GM12878 (cell line): ENCODE results near the gene HINT2. TPM values are rescaled to one million over a fixed set of nuclear protein-coding genes. Genes with fewer than 3 reads are reported as not detected.

Experiments
- ATAC-seq: fragments of 200-7000 bp; cut with Tn5 transposase; 3 replicates; pipeline ENCODE4 v1.9.1; 2020; ENCODE audit warnings: mild to moderate bottlenecking, moderate library complexity
- BruUV-seq: library from RNA; stranded (reverse); fragments of 400-500 nt; replicated peaks from 2 replicates; lab custom pipeline; 2021; lab: Mats Ljungman, UMichigan
- CTCF ChIA-PET: fragments of 300-600 bp; sonication (Branson Sonifier 250); formaldehyde crosslinking; extraction: SDS; loops from one replicate; lab custom pipeline; 2021; ENCODE audit warnings: inconsistent platforms; lab: Yijun Ruan, JAX
- POLR2A ChIA-PET: fragments of 350-600 bp; formaldehyde crosslinking; extraction: SDS; loops from one replicate; lab custom pipeline; 2021; ENCODE audit warnings: inconsistent platforms; lab: Charles Lee
- RAD21 ChIA-PET: fragments of 300-600 bp; sonication (Branson Sonifier 250); formaldehyde crosslinking; loops from one replicate; lab custom pipeline; 2023; ENCODE audit warnings: antibody characterized with exemption; ENCODE audit not compliant: unreplicated experiment; lab: Charles Lee
- SMC1A ChIA-PET: fragments of 300-600 bp; sonication (Branson Sonifier 250); formaldehyde crosslinking; loops from one replicate; lab custom pipeline; 2023; ENCODE audit not compliant: unreplicated experiment, uncharacterized antibody; lab: Charles Lee
- DNase-seq: peaks from one replicate; pipeline ENCODE4 v3.0.0-alpha.2; 2011; ENCODE audit warnings: low read depth, low spot score
- FAIRE-seq: peaks from 3 replicates; lab custom pipeline; 2011; peaks lifted over from hg19 to GRCh38; lab: Jason Lieb, UNC
- H2AFZ ChIP-seq: 2 replicates; pipeline ENCODE4 v1.6.0; 2011; ENCODE audit warnings: low read depth, low read length, control low read depth; ENCODE audit not compliant: control insufficient read depth
- H3K27ac ChIP-seq: 2 replicates; pipeline ENCODE4 v1.5.1; 2011; ENCODE audit warnings: control low read depth; ENCODE audit not compliant: control insufficient read depth, insufficient read depth
- H3K27me3 ChIP-seq, 2 experiments: replicated peaks in 1 of 2; 2 replicates each; pipeline versions ENCODE4 v1.6.0 to v1.6.1; 2011; ENCODE audit warnings: low read length in 1 of 2; ENCODE audit not compliant: control insufficient read depth in 2 of 2, insufficient read depth in 2 of 2
- H3K36me3 ChIP-seq, 2 experiments: 2 replicates each; pipeline ENCODE4 v1.5.1; 2011; ENCODE audit warnings: low read length in 1 of 2; ENCODE audit not compliant: control insufficient read depth in 2 of 2, insufficient read depth in 2 of 2
- H3K4me1 ChIP-seq: 2 replicates; pipeline ENCODE4 v1.6.1; 2011; ENCODE audit warnings: mild to moderate bottlenecking, low read length, moderate library complexity, mixed read lengths; ENCODE audit not compliant: control insufficient read depth, insufficient read depth
- H3K4me2 ChIP-seq: 2 replicates; pipeline ENCODE4 v1.6.0; 2011; ENCODE audit warnings: control low read depth; ENCODE audit not compliant: control insufficient read depth, insufficient read depth
- H3K4me3 ChIP-seq: fragments of 200-600 bp; sonication (generic); 2 replicates; pipeline ENCODE4 v1.5.1; 2016
- H3K79me2 ChIP-seq: 2 replicates; pipeline ENCODE4 v1.6.0; 2011; ENCODE audit warnings: low read length; ENCODE audit not compliant: control insufficient read depth, insufficient read depth
- H3K9ac ChIP-seq: 2 replicates; pipeline ENCODE4 v1.8.0; 2011; ENCODE audit warnings: low read length, control low read depth, mixed read lengths; ENCODE audit not compliant: control insufficient read depth, insufficient read depth
- H3K9me3 ChIP-seq: replicated peaks from 3 replicates; pipeline ENCODE4 v1.5.1; 2011; ENCODE audit warnings: mild to moderate bottlenecking, low read length; ENCODE audit not compliant: control insufficient read depth, insufficient read depth
- H4K20me1 ChIP-seq: 2 replicates; pipeline ENCODE4 v1.6.0; 2011; ENCODE audit not compliant: control insufficient read depth, insufficient read depth
- BRCA1 ChIP-seq: IDR thresholded peaks from 2 replicates; pipeline ENCODE4 v1.6.1; 2011; ENCODE audit warnings: low read depth, low read length, improper control_type of control experiment
- CBX5 ChIP-seq: sonication (generic); IDR thresholded peaks from 2 replicates; pipeline ENCODE4 v1.6.1; 2016; ENCODE audit warnings: low read depth, moderate library complexity, mild to moderate bottlenecking, inconsistent platforms
- CEBPB ChIP-seq, 2 experiments: fragments of 150-350 bp in 1 of 2; IDR thresholded peaks; 2 replicates each; pipeline ENCODE4 v1.6.1; 2012 to 2014; ENCODE audit warnings: low read depth in 2 of 2, low read length in 2 of 2, borderline replicate concordance in 1 of 2, inconsistent platforms in 1 of 2
- DPF2 ChIP-seq: fragments of 450-650 bp; IDR thresholded peaks from 2 replicates; pipeline ENCODE4 v1.6.1; 2017; ENCODE audit warnings: mild to moderate bottlenecking
- EGR1 ChIP-seq, 2 experiments: IDR thresholded peaks; 1 replicate in 1 of 2; 2 replicates in 1 of 2; pipeline ENCODE4 v1.6.1; 2011 to 2012; ENCODE audit warnings: low read depth in 2 of 2, low read length in 2 of 2, borderline replicate concordance in 1 of 2, mild to moderate bottlenecking in 1 of 2, moderate library complexity in 1 of 2
- NR2C2 ChIP-seq: IDR thresholded peaks from 2 replicates; pipeline ENCODE4 v1.6.1; 2011; ENCODE audit warnings: borderline replicate concordance, low read depth; ENCODE audit not compliant: control insufficient read depth, insufficient read length
- NRF1 ChIP-seq: conservative IDR thresholded peaks from 2 replicates; pipeline ENCODE4 v1.6.1; 2011; ENCODE audit warnings: mild to moderate bottlenecking, low read depth, low read length, improper control_type of control experiment
- RELA ChIP-seq: fragments of 450-650 bp; IDR thresholded peaks from 2 replicates; pipeline ENCODE4 v1.8.0; 2014; ENCODE audit warnings: borderline replicate concordance; ENCODE audit not compliant: partially characterized antibody
- SMAD5 ChIP-seq: IDR thresholded peaks from 2 replicates; pipeline ENCODE4 v1.6.1; 2016; ENCODE audit warnings: antibody characterized with exemption, low read depth
- STAT1 ChIP-seq: fragments of 450-650 bp; conservative IDR thresholded peaks from 2 replicates; pipeline ENCODE4 v1.6.1; 2014; ENCODE audit warnings: antibody characterized with exemption, mild to moderate bottlenecking
- TCF7 ChIP-seq: IDR thresholded peaks from 2 replicates; pipeline ENCODE4 v1.6.1; 2014; ENCODE audit warnings: antibody characterized with exemption, borderline replicate concordance
- YBX1 ChIP-seq: fragments of 450-650 bp; IDR thresholded peaks from 2 replicates; pipeline ENCODE4 v1.6.1; 2016; ENCODE audit warnings: antibody characterized with exemption
- ZNF384 ChIP-seq: IDR thresholded peaks from 2 replicates; pipeline ENCODE4 v1.6.1; 2012; ENCODE audit warnings: low read depth, mild to moderate bottlenecking, low read length, improper control_type of control experiment, borderline replicate concordance
- WGBS: methylation state at CpG from one replicate; pipeline ENCODE4 v1.1.6; 2016; ENCODE audit warnings: low lambda C conversion rate; ENCODE audit not compliant: insufficient replicate concordance, insufficient coverage; ENCODE audit errors: missing lambda C conversion rate; 5-methylcytosine and 5-hydroxymethylcytosine counted together
- in situ Hi-C: fragments of 300-500 bp; cut with MboI; formaldehyde crosslinking; loops from 9 replicates; pipeline ENCODE4 v1.14.3; 2018; ENCODE audit warnings: mixed read lengths
- intact Hi-C: fragments of 100-400 bp; cut with micrococcal nuclease; formaldehyde crosslinking; loops from one replicate; pipeline ENCODE4 v1.14.2; 2022; ENCODE audit not compliant: unreplicated experiment
- polyA plus RNA-seq, 11 experiments: library from polyadenylated mRNA; depleted of rRNA in 4 of 11; unstranded in 6 of 11; stranded (reverse) in 5 of 11; fragments of >200 nt; fragmentation: Nextera tagmentation in 4 of 11; fragmentation: Illumina TruSeq in 1 of 11; extraction: Ambion mirVana in 4 of 11; extraction: Trizol in 1 of 11; gene quantifications; 1 replicate in 1 of 11; 2 replicates in 10 of 11; pipeline versions ENCODE4 v1.2.1 to v1.2.3, GENCODE V29; 2011 to 2016; ENCODE audit warnings: inconsistent platforms in 2 of 11, missing spikeins in 2 of 11, low read depth in 1 of 11
- total RNA-seq, 4 experiments: library from RNA; depleted of rRNA in 3 of 4; stranded (reverse); fragments of >200 nt in 3 of 4; fragmentation: Illumina TruSeq in 1 of 4; extraction: Trizol in 1 of 4; gene quantifications; 2 replicates each; pipeline versions ENCODE4 v1.2.1 to v1.2.3, GENCODE V29; 2013 to 2021
- TF ChIP-seq, protein P1 (sequence below): IDR thresholded peaks from 2 replicates; pipeline ENCODE4 v1.6.1; 2011; ENCODE audit warnings: low read depth, mild to moderate bottlenecking, low read length, moderate library complexity, borderline replicate concordance; ENCODE audit errors: extremely low read depth
- TF ChIP-seq, protein P2 (sequence below): IDR thresholded peaks from 2 replicates; pipeline ENCODE4 v1.6.1; 2011; ENCODE audit warnings: low read depth, low read length, improper control_type of control experiment, borderline replicate concordance

Gene HINT2
- total and polyA plus RNA-seq, 10 of the 15 experiments (the other 5 are each of a cell fraction or from before 2014, with no cell fraction given) = 12.1 to 144 (median 51.7) TPM

DNA sequence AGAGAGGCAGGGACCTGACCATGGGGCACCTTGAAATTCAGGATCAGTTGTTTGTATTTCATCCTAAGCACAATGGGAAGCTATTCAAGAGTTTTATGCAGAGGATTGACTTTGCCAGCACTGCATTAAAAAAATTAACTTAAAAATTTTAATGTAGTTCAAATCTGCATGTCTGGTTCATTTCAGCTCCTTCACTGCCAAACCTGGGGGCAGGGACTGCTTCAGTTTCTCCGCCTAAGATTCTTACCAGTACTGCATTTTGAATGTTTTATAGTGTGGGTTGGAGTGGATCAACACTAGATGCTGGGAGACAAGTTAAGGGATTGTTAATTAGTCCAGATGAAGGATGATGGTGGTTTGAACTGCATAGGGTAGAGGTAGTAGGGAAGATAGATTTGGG is 45.1 kb downstream of the HINT2 start:
- RAD21 ChIA-PET = no interaction called here
- H3K79me2 ChIP-seq = peaks cover 3% of the 10 kb centered on the region; the same call in 1 of the 2 replicates
- no peaks in the 10 kb centered on the region for H3K4me1 ChIP-seq
- DNase-seq (no peak), ATAC-seq (no peak), FAIRE-seq (no peak)
- no peak overlapping the region for H2AFZ ChIP-seq
- in situ Hi-C loops = no loop called here
- SMC1A ChIA-PET = interaction anchor here (1.0 to 1.4 kb wide), 2 partner anchors 8 to 73 kb away, joined by 3 to 5 read pairs; no protein-coding TSS in a partner anchor
- no peak overlapping the region for H3K4me2 ChIP-seq
- WGBS = 81% methylated on average over 1 of the region's 1 CpG
- no peak overlapping the region for H3K9ac ChIP-seq
- H3K4me3 ChIP-seq = no peak overlapping the region
- peaks cover 0 to 3% of the 10 kb centered on the region in 2 experiments; a peak in 1 of 4 replicates for H3K36me3 ChIP-seq
- intact Hi-C loops = no loop called here
- POLR2A ChIA-PET = interaction anchor here (0.5 to 1.2 kb wide), 2 partner anchors 11 to 1973 kb away, joined by 3 to 8 read pairs; no protein-coding TSS in a partner anchor
- TF ChIP-seq NR2C2 (no peak), TCF7 (no peak), RELA (no peak), DPF2 (no peak), STAT1 (no peak), YBX1 (no peak), NRF1 (no peak), ZNF384 (no peak), BRCA1 (no peak), EGR1 (IDR thresholded peaks at IDR 0.05; ENCODE audit: borderline replicate concordance in 1 of 2, low read depth in 2 of 2, low read length in 2 of 2) (no peak), CBX5 (no peak), SMAD5 (no peak), CEBPB (IDR thresholded peaks at IDR 0.05; ENCODE audit: borderline replicate concordance in 1 of 2, low read depth in 2 of 2, low read length in 2 of 2) (no peak)
- TF ChIP-seq, protein P1, sequence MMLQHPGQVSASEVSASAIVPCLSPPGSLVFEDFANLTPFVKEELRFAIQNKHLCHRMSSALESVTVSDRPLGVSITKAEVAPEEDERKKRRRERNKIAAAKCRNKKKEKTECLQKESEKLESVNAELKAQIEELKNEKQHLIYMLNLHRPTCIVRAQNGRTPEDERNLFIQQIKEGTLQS = no peak
- TF ChIP-seq, protein P2, sequence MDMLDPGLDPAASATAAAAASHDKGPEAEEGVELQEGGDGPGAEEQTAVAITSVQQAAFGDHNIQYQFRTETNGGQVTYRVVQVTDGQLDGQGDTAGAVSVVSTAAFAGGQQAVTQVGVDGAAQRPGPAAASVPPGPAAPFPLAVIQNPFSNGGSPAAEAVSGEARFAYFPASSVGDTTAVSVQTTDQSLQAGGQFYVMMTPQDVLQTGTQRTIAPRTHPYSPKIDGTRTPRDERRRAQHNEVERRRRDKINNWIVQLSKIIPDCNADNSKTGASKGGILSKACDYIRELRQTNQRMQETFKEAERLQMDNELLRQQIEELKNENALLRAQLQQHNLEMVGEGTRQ = no peak
- CTCF ChIA-PET = interaction anchor here (0.6 to 4.7 kb wide), 5 partner anchors 13 to 479 kb away, joined by 3 to 23 read pairs (median 3); no protein-coding TSS in a partner anchor
- no peaks in the 10 kb centered on the region for H3K9me3 ChIP-seq
- H4K20me1 ChIP-seq = no peaks in the 10 kb centered on the region
- H3K27ac ChIP-seq = no peak overlapping the region
- no peaks in the 10 kb centered on the region for H3K27me3 ChIP-seq
- BruUV-seq = TSS peak; percentile 12
